GM12878 (cell line): Measurements from ENCODE around the gene SMG5. TPM values are rescaled to one million over a fixed set of nuclear protein-coding genes. Genes with fewer than 3 reads are reported as not detected.

Source experiments
- ATF7 ChIP-seq: fragments of 450-650 bp; IDR thresholded peaks from 2 replicates; pipeline ENCODE4 v1.6.1; 2016; ENCODE audit warnings: low read depth, mild to moderate bottlenecking
- CBX3 ChIP-seq: fragments of 200-600 bp; sonication (generic); IDR thresholded peaks from 2 replicates; pipeline ENCODE4 v1.6.1; 2016; ENCODE audit warnings: low read depth, borderline replicate concordance
- CEBPB ChIP-seq, 2 experiments: fragments of 150-350 bp in 1 of 2; IDR thresholded peaks; 2 replicates each; pipeline ENCODE4 v1.6.1; 2012 to 2014; ENCODE audit warnings: low read depth in 2 of 2, low read length in 2 of 2, borderline replicate concordance in 1 of 2, inconsistent platforms in 1 of 2
- CEBPZ ChIP-seq: fragments of 150-350 bp; IDR thresholded peaks from 2 replicates; pipeline ENCODE4 v1.6.1; 2016; ENCODE audit warnings: low read depth, low read length
- CREB1 ChIP-seq: IDR thresholded peaks from 2 replicates; pipeline ENCODE4 v1.6.1; 2012; ENCODE audit warnings: low read depth, mild to moderate bottlenecking, inconsistent platforms
- GABPA ChIP-seq: IDR thresholded peaks from 2 replicates; pipeline ENCODE4 v1.6.1; 2014; ENCODE audit warnings: antibody characterized with exemption, low read depth, mild to moderate bottlenecking, inconsistent platforms
- IRF4 ChIP-seq: IDR thresholded peaks from 2 replicates; pipeline ENCODE4 v1.6.1; 2011; ENCODE audit warnings: low read depth, low read length
- KAT2A ChIP-seq: conservative IDR thresholded peaks from 2 replicates; pipeline ENCODE4 v1.6.1; 2011; ENCODE audit warnings: low read depth, low read length; ENCODE audit not compliant: control insufficient read depth
- MLLT1 ChIP-seq: fragments of 450-650 bp; IDR thresholded peaks from 2 replicates; pipeline ENCODE4 v1.6.1; 2016; ENCODE audit warnings: mild to moderate bottlenecking
- MXI1 ChIP-seq: fragments of 150-350 bp; IDR thresholded peaks from 2 replicates; pipeline ENCODE4 v1.6.1; 2011; ENCODE audit warnings: low read depth, mild to moderate bottlenecking, inconsistent platforms, low read length, improper control_type of control experiment
- RELB ChIP-seq: fragments of 450-650 bp; IDR thresholded peaks from 2 replicates; pipeline ENCODE4 v1.6.1; 2017; ENCODE audit warnings: low read depth, mild to moderate bottlenecking, moderate library complexity
- RUNX3 ChIP-seq: IDR thresholded peaks from 2 replicates; pipeline ENCODE4 v1.6.1; 2012; ENCODE audit warnings: low read length, inconsistent platforms
- SIN3A ChIP-seq: IDR thresholded peaks from 2 replicates; pipeline ENCODE4 v1.6.1; 2012; ENCODE audit warnings: low read depth, low read length, improper control_type of control experiment
- SMAD5 ChIP-seq: IDR thresholded peaks from 2 replicates; pipeline ENCODE4 v1.6.1; 2016; ENCODE audit warnings: antibody characterized with exemption, low read depth
- SMC3 ChIP-seq: IDR thresholded peaks from 2 replicates; pipeline ENCODE4 v1.6.1; 2011; ENCODE audit warnings: low read length, improper control_type of control experiment, borderline replicate concordance
- SUPT20H ChIP-seq: IDR thresholded peaks from 2 replicates; pipeline ENCODE4 v1.6.1; 2011; ENCODE audit warnings: low read depth, mild to moderate bottlenecking, low read length, moderate library complexity, borderline replicate concordance; ENCODE audit not compliant: control insufficient read depth
- ZBED1 ChIP-seq: IDR thresholded peaks from 2 replicates; pipeline ENCODE4 v1.6.1; 2016; ENCODE audit warnings: borderline replicate concordance
- ZNF207 ChIP-seq: fragments of 450-650 bp; IDR thresholded peaks from 2 replicates; pipeline ENCODE4 v1.6.1; 2014; ENCODE audit warnings: antibody characterized with exemption, mild to moderate bottlenecking, borderline replicate concordance
- ZNF592 ChIP-seq: fragments of 450-650 bp; IDR thresholded peaks from 2 replicates; pipeline ENCODE4 v1.6.1; 2017; ENCODE audit warnings: mild to moderate bottlenecking, moderate library complexity
- polyA plus RNA-seq, 11 experiments: library from polyadenylated mRNA; depleted of rRNA in 4 of 11; unstranded in 6 of 11; stranded (reverse) in 5 of 11; fragments of >200 nt; fragmentation: Nextera tagmentation in 4 of 11; fragmentation: Illumina TruSeq in 1 of 11; extraction: Ambion mirVana in 4 of 11; extraction: Trizol in 1 of 11; gene quantifications; 1 replicate in 1 of 11; 2 replicates in 10 of 11; pipeline versions ENCODE4 v1.2.1 to v1.2.3, GENCODE V29; 2011 to 2016; ENCODE audit warnings: inconsistent platforms in 2 of 11, missing spikeins in 2 of 11, low read depth in 1 of 11
- total RNA-seq, 4 experiments: library from RNA; depleted of rRNA in 3 of 4; stranded (reverse); fragments of >200 nt in 3 of 4; fragmentation: Illumina TruSeq in 1 of 4; extraction: Trizol in 1 of 4; gene quantifications; 2 replicates each; pipeline versions ENCODE4 v1.2.1 to v1.2.3, GENCODE V29; 2013 to 2021

The SMG5 gene
- total and polyA plus RNA-seq, 10 of the 15 experiments (the other 5 are each of a cell fraction or from before 2014, with no cell fraction given) = 0.76 to 61.5 (median 48.8) TPM

GRCh38 chr1:156212833-156213643 lies 69.6 kb downstream of the SMG5 start, which contains the start of gene PMF1 (continued):
- no peak for TF ChIP-seq ZNF592
- TF ChIP-seq CEBPZ = no peak
- TF ChIP-seq CBX3 = no peak
- no peak for TF ChIP-seq KAT2A
- TF ChIP-seq CEBPB (IDR thresholded peaks at IDR 0.05; ENCODE audit: borderline replicate concordance in 1 of 2, low read depth in 2 of 2, low read length in 2 of 2) = no peak
- TF ChIP-seq MXI1 = peak; percentile 38; the same call in 1 of the 2 replicates
- TF ChIP-seq SIN3A = peak; percentile 29; the same call in 1 of the 2 replicates
- TF ChIP-seq RUNX3 = peak; percentile 59
- peak; percentile 92 for TF ChIP-seq MLLT1
- TF ChIP-seq SMC3 = no peak
- peak; percentile 82; the same call in 1 of the 2 replicates for TF ChIP-seq ZBED1
- TF ChIP-seq SUPT20H = no peak
- TF ChIP-seq RELB = peak; percentile 91
- TF ChIP-seq ZNF207 = no peak
- TF ChIP-seq CREB1 = peak; percentile 94
- peak; percentile 77 for TF ChIP-seq ATF7
- TF ChIP-seq IRF4 = no peak
- no peak for TF ChIP-seq GABPA
- peak; percentile 63; the same call in 1 of the 2 replicates for TF ChIP-seq SMAD5
